Activated CD4-positive, alpha-beta memory T cell treated with anti-CD3 and anti-CD28 coated beads for 36 hours (primary cell): Measurements from ENCODE around the gene HAPLN2. TPM values are rescaled to one million over a fixed set of nuclear protein-coding genes. Genes with fewer than 3 reads are reported as not detected.

Experiments
- CTCF ChIA-PET: fragments of 350-600 bp; sonication (Branson Sonifier 250); formaldehyde crosslinking; loops from one replicate; lab custom pipeline; 2021; ENCODE audit warnings: antibody characterized with exemption, inconsistent platforms; lab: Charles Lee
- POLR2A ChIA-PET: fragments of 350-600 bp; sonication (Branson Sonifier 250); formaldehyde crosslinking; loops from one replicate; lab custom pipeline; 2021; ENCODE audit warnings: antibody characterized with exemption; lab: Charles Lee
- DNase-seq: peaks from one replicate; pipeline ENCODE4 v3.0.0-alpha.2; 2020
- H3K27ac Mint-ChIP-seq: one replicate; pipeline ENCODE4 v1.8.0; 2021; ENCODE audit warnings: mixed read lengths
- H3K27me3 Mint-ChIP-seq: one replicate; pipeline ENCODE4 v1.8.0; 2021; ENCODE audit warnings: mixed read lengths
- H3K36me3 Mint-ChIP-seq: one replicate; pipeline ENCODE4 v1.8.0; 2021; ENCODE audit warnings: mixed read lengths
- H3K4me1 Mint-ChIP-seq: one replicate; pipeline ENCODE4 v1.8.0; 2021; ENCODE audit warnings: low read depth, mixed read lengths
- H3K4me3 Mint-ChIP-seq: one replicate; pipeline ENCODE4 v1.8.0; 2021; ENCODE audit warnings: mild to moderate bottlenecking, mixed read lengths
- H3K9me3 Mint-ChIP-seq: one replicate; pipeline ENCODE4 v1.8.0; 2021; ENCODE audit warnings: mixed read lengths
- intact Hi-C: fragments of 100-400 bp; cut with micrococcal nuclease; formaldehyde crosslinking; loops from one replicate; pipeline ENCODE4 v1.15.1; 2023
- total RNA-seq, 2 experiments: library from RNA; stranded (reverse); gene quantifications; one replicate each; pipeline ENCODE4 v1.2.3, GENCODE V29; 2021

The HAPLN2 gene
- total RNA-seq, 2 experiments from 2014 or later, result 0.21 to 0.34 TPM

DNA sequence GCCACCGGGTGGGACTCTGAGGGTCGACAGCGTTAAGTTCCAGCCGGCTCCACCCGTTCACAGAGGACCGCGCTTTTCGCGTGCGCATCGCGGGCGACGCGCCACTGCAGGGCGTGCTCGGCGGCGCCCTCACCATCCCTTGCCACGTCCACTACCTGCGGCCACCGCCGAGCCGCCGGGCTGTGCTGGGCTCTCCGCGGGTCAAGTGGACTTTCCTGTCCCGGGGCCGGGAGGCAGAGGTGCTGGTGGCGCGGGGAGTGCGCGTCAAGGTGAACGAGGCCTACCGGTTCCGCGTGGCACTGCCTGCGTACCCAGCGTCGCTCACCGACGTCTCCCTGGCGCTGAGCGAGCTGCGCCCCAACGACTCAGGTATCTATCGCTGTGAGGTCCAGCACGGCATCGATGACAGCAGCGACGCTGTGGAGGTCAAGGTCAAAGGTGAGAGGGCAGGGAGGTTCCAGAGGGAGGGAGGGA, 27.6 kb downstream of the HAPLN2 start:
- POLR2A ChIA-PET, result no interaction called here
- no peak overlapping the region for H3K27ac Mint-ChIP-seq

DNA sequence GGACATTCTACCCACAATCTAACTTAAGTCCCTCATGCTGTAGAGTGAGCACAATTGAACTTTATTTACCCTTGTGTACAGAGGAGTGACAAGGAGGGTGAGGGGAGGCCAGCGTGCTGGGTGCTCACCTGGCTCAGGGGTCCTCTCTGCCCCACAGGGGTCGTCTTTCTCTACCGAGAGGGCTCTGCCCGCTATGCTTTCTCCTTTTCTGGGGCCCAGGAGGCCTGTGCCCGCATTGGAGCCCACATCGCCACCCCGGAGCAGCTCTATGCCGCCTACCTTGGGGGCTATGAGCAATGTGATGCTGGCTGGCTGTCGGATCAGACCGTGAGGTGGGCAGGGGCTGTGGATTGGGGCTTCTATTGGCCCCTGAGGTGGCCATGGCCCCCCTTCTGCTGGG, 28.1 kb downstream of the HAPLN2 start:
- Mint-ChIP-seq H3K9me3 (no peaks in the 10 kb centered on the region), H3K27me3 (peaks cover 67% of the 10 kb centered on the region), H3K36me3 (no peaks in the 10 kb centered on the region), H3K4me1 (peaks cover 12% of the 10 kb centered on the region), H3K27ac (no peak overlapping the region), H3K4me3 (no peak overlapping the region)
- CTCF ChIA-PET, result interaction anchor here (0.8 kb wide), 1 partner anchor 12 kb away, joined by 4 read pairs; no protein-coding TSS in a partner anchor
- DNase-seq, result no peak
- intact Hi-C loops, result no loop called here
- POLR2A ChIA-PET, result no interaction called here

More for the DNA sequence above, 27.6 kb downstream of the HAPLN2 start:
- CTCF ChIA-PET, result interaction anchor here (1.9 kb wide), 1 partner anchor 20 kb away, joined by 12 read pairs; no protein-coding TSS in a partner anchor
- Mint-ChIP-seq H3K4me3 (no peak overlapping the region), H3K27me3 (peaks cover 65% of the 10 kb centered on the region), H3K36me3 (no peaks in the 10 kb centered on the region), H3K9me3 (no peaks in the 10 kb centered on the region), H3K4me1 (peaks cover 13% of the 10 kb centered on the region)
- DNase-seq, result no peak
- intact Hi-C loops, result no loop called here

DNA sequence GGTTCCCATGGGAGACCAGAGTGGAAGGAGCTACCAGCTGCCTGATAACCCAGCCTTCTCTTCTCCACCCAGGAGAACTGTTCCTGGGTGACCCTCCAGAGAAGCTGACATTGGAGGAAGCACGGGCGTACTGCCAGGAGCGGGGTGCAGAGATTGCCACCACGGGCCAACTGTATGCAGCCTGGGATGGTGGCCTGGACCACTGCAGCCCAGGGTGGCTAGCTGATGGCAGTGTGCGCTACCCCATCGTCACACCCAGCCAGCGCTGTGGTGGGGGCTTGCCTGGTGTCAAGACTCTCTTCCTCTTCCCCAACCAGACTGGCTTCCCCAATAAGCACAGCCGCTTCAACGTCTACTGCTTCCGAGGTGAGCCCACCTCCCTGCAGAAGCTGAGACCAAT, 29.3 kb downstream of the HAPLN2 start:
- no peak overlapping the region for H3K27ac Mint-ChIP-seq
- ChIA-PET CTCF (interaction anchor here (0.6 to 2.9 kb wide), 13 partner anchors 10 to 262 kb away, joined by 3 to 19 read pairs (median 4); no protein-coding TSS in a partner anchor), POLR2A (no interaction called here)
- no peaks in the 10 kb centered on the region for H3K36me3 Mint-ChIP-seq
- H3K27me3 Mint-ChIP-seq, result peaks cover 68% of the 10 kb centered on the region
- DNase-seq, result no peak
- intact Hi-C loops, result no loop called here
- H3K4me3 Mint-ChIP-seq, result no peak overlapping the region
- peaks cover 4% of the 10 kb centered on the region for H3K4me1 Mint-ChIP-seq
- H3K9me3 Mint-ChIP-seq, result no peaks in the 10 kb centered on the region

DNA sequence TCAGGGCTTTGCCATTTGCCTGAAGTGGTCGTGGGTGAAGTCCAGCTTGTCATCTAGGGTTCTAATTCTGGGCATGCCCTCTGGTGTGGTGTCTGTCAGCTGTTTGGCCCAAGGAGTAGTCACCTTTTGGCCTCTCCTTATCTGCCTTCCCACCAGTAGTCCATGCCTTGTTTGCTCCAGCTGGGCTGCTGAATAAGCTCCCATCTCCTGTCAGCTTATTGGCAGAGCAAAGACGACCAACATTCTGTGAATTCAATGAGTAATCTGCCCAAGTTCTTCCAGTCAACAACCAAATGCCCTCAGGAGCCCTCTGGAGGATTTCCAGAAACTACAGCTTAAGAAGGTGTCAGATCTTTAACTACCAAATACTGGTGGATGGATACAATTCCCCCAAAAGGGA, 29.7 kb downstream of the HAPLN2 start:
- peaks cover 69% of the 10 kb centered on the region for H3K27me3 Mint-ChIP-seq
- no peak overlapping the region for H3K4me3 Mint-ChIP-seq
- no peaks in the 10 kb centered on the region for H3K4me1 Mint-ChIP-seq
- intact Hi-C loops, result no loop called here
- CTCF ChIA-PET, result interaction anchor here (0.6 to 2.9 kb wide), 12 partner anchors 9 to 263 kb away, joined by 3 to 19 read pairs (median 4); no protein-coding TSS in a partner anchor
- H3K9me3 Mint-ChIP-seq, result no peaks in the 10 kb centered on the region
- POLR2A ChIA-PET, result no interaction called here
- no peak for DNase-seq
- no peaks in the 10 kb centered on the region for H3K36me3 Mint-ChIP-seq
- no peak overlapping the region for H3K27ac Mint-ChIP-seq

DNA sequence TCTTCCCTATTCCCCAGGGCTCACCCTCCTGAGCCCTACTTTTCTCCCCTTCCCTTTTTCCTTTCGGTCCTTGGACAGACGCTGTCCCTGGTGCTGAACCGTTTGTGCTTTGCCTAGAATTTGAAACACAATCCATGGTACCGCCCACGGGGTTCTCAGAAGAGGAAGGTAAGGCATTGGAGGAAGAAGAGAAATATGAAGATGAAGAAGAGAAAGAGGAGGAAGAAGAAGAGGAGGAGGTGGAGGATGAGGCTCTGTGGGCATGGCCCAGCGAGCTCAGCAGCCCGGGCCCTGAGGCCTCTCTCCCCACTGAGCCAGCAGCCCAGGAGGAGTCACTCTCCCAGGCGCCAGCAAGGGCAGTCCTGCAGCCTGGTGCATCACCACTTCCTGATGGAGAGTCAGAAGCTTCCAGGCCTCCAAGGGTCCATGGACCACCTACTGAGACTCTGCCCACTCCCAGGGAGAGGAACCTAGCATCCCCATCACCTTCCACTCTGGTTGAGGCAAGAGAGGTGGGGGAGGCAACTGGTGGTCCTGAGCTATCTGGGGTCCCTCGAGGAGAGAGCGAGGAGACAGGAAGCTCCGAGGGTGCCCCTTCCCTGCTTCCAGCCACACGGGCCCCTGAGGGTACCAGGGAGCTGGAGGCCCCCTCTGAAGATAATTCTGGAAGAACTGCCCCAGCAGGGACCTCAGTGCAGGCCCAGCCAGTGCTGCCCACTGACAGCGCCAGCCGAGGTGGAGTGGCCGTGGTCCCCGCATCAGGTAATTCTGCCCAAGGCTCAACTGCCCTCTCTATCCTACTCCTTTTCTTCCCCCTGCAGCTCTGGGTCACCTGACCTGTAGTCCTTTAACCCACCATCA, 33.1 kb downstream of the HAPLN2 start:
- POLR2A ChIA-PET, result no interaction called here
- Mint-ChIP-seq H3K36me3 (no peaks in the 10 kb centered on the region), H3K4me1 (peaks cover 8% of the 10 kb centered on the region), H3K27me3 (peaks cover 75% of the 10 kb centered on the region), H3K4me3 (no peak overlapping the region), H3K9me3 (no peaks in the 10 kb centered on the region), H3K27ac (no peak overlapping the region)
- DNase-seq, result peak; percentile 32
- intact Hi-C loops, result no loop called here
- CTCF ChIA-PET, result interaction anchor here (0.6 to 3.4 kb wide), 7 partner anchors 10 to 69 kb away, joined by 3 to 14 read pairs (median 3); no protein-coding TSS in a partner anchor

DNA sequence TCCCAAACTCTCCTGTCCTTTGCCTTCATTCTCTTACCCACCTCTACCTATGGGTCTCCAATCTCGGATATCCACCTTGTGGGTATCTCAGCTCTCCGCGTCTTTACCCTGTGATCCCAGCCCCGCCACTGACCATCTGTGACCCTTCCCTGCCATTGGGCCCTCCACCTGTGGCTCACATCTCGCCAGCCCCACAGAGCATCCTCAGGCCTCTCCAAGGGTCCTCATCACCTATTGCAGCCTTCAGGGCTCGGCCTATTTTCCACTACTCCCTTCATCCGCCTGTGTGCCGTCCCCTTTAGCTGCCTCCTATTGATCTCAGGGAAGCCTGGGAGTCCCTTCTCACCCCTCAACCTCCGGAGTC, 33.8 kb downstream of the HAPLN2 start:
- CTCF ChIA-PET, result interaction anchor here (0.6 to 3.4 kb wide), 5 partner anchors 9 to 68 kb away, joined by 3 to 14 read pairs (median 5); no protein-coding TSS in a partner anchor
- no peaks in the 10 kb centered on the region for H3K36me3 Mint-ChIP-seq
- no peak for DNase-seq

DNA sequence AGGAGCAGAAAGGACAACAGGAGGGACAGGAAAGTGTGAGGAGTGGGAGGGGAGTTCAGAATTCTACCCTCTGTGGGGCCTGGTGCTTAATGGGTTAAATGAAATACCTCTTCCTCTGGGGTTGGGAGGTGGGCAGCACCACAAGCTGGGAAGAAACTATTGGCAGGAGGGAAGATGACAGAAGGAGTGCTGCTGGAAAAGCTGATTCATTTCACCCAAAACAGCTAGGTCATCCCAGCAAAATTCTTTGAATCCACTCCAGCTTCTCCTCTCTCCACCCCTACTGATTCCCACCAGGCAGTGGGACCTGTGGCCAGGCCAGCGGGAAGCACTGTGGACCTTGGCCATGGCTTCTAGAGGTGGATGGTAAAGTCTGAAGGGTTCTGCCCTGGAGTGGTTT, 35.5 kb downstream of the HAPLN2 start:
- H3K9me3 Mint-ChIP-seq, result no peaks in the 10 kb centered on the region
- no peak for DNase-seq
- CTCF ChIA-PET, result interaction anchor here (1.3 to 8.7 kb wide), 4 partner anchors 13 to 235 kb away, joined by 4 to 209 read pairs (median 6); no protein-coding TSS in a partner anchor
- H3K4me3 Mint-ChIP-seq, result no peak overlapping the region
- peaks cover 62% of the 10 kb centered on the region for H3K27me3 Mint-ChIP-seq
- POLR2A ChIA-PET, result no interaction called here
- H3K4me1 Mint-ChIP-seq, result peaks cover 19% of the 10 kb centered on the region
- intact Hi-C loops, result no loop called here
- no peak overlapping the region for H3K27ac Mint-ChIP-seq
- H3K36me3 Mint-ChIP-seq, result no peaks in the 10 kb centered on the region

More for the DNA sequence above, 33.8 kb downstream of the HAPLN2 start:
- Mint-ChIP-seq H3K4me3 (no peak overlapping the region), H3K9me3 (no peaks in the 10 kb centered on the region), H3K4me1 (peaks cover 12% of the 10 kb centered on the region), H3K27ac (no peak overlapping the region), H3K27me3 (peaks cover 73% of the 10 kb centered on the region)
- POLR2A ChIA-PET, result no interaction called here
- intact Hi-C loops, result no loop called here

DNA sequence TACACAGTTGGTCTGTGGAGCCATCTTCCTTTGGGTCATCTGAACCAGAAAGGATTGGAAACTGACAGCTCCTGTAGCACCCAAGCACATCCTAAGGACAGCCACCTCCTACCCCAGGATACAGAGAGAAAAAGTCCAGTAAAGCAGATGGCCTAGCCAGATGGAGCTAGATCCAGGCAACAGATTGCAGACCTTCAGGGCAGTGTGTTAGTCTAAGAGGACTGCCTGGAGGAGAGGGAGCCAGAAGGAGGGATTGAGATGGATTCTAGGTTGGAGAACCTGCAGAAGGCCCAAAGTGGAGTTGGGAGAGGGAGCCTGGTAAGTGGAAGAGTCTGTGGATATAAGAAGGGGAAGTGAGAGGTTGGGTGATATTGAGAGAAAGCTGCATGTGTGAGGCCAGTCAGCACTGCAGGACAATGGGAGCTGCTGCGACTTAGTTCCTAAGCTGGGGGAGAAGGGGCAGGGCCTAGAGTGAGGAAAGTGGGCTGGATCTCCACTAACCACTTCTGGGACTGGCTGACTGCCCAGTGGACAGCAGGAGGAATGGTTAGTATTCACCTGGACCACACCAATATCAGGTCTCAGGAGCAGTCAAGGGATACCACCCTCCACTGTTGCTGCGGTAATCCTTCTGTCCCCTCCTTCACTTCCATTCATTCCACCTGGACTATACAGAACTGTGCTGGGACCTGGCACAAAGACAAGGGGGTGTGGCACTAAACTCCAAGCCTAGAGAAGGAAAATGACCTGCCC, 36.1 kb downstream of the HAPLN2 start:
- no peaks in the 10 kb centered on the region for H3K9me3 Mint-ChIP-seq
- H3K36me3 Mint-ChIP-seq, result no peaks in the 10 kb centered on the region
- H3K27ac Mint-ChIP-seq, result no peak overlapping the region
- CTCF ChIA-PET, result interaction anchor here (0.6 to 8.7 kb wide), 7 partner anchors 14 to 270 kb away, joined by 3 to 209 read pairs (median 5); no protein-coding TSS in a partner anchor
- POLR2A ChIA-PET, result no interaction called here
- H3K4me3 Mint-ChIP-seq, result no peak overlapping the region
- peaks cover 24% of the 10 kb centered on the region for H3K4me1 Mint-ChIP-seq
- intact Hi-C loops, result no loop called here
- no peak for DNase-seq
- peaks cover 61% of the 10 kb centered on the region for H3K27me3 Mint-ChIP-seq

DNA sequence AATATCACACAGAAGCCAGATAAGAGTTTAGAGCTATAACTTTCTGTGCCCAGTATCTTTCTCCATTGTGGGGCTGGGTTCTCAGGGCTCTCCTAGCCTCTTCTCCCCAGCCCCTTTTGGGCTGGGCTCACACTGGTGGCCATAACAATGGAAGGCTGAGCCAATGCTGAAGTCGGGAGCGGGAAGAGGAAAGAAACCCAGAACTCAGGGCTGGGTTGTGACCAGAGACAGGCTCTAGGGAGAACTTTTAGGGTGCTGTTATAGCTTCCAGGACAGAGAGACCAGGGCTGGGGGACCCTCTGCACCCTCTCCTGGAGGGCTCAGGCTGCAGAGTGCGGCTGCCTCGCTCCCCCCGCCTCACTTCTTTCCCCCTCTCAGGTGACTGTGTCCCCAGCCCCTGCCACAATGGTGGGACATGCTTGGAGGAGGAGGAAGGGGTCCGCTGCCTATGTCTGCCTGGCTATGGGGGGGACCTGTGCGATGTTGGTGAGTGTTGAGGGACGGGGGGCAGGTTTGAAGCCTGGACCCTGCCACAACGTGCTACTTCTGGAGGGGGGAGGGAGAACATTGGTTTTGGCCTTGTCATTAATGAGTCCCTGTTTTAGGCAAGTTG, 36.8 kb downstream of the HAPLN2 start:
- Mint-ChIP-seq H3K4me3 (no peak overlapping the region), H3K9me3 (no peaks in the 10 kb centered on the region), H3K27ac (no peak overlapping the region), H3K36me3 (no peaks in the 10 kb centered on the region), H3K27me3 (peaks cover 57% of the 10 kb centered on the region), H3K4me1 (peaks cover 28% of the 10 kb centered on the region)
- CTCF ChIA-PET, result interaction anchor here (0.8 to 8.7 kb wide), 8 partner anchors 22 to 270 kb away, joined by 3 to 209 read pairs (median 4); partner anchors contain the start of gene HAPLN2
- POLR2A ChIA-PET, result no interaction called here
- DNase-seq, result no peak
- intact Hi-C loops, result no loop called here

DNA sequence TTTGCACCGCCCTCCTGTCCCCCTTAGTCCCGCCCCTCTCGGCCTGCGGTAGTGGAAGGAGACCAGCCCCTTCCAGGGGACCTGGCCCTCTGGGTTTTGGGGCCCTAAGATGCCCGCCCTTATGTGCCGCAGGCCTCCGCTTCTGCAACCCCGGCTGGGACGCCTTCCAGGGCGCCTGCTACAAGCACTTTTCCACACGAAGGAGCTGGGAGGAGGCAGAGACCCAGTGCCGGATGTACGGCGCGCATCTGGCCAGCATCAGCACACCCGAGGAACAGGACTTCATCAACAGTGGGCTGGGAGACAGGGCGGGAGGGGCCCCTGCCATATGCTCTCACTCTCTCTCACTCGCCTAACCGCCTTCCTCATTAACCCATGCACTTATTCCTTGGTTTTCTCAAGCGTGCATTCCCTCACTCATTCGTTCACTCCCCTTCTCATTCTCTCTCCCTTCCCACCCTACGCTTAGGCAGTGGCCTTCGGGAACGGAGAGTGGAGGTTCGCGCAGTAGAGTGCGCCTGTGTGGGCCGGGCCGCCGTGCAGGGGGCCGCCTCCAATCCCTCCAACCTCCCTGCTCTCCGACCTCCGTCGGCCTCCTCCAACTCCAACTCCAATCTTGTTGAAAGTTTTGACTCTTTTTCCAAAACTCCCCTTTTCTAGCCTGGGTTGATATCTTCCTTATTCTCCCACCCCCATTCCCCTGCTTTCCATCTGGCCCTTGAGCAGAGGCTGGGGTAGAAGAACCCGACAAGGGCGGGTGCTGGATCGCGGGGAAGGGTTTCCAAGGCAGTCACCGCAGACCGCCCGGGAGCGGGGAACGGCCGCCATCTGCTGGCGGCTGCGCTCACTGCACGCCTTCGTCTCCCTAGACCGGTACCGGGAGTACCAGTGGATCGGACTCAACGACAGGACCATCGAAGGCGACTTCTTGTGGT, 37.9 kb downstream of the HAPLN2 start:
- DNase-seq, result peak; percentile 79
- Mint-ChIP-seq H3K4me3 (peak overlapping the region; percentile 44), H3K27me3 (peaks cover 51% of the 10 kb centered on the region), H3K4me1 (peaks cover 35% of the 10 kb centered on the region), H3K27ac (no peak overlapping the region), H3K9me3 (no peaks in the 10 kb centered on the region), H3K36me3 (no peaks in the 10 kb centered on the region)
- CTCF ChIA-PET, result interaction anchor here (0.8 to 8.7 kb wide), 17 partner anchors 13 to 234 kb away, joined by 3 to 209 read pairs (median 3); partner anchors contain the start of genes BCAN, CRABP2, HAPLN2 and MRPL24
- intact Hi-C loops, result loop anchor here (1.0 kb wide), 1 partner anchor 30 kb away; no protein-coding TSS in a partner anchor
- POLR2A ChIA-PET, result no interaction called here
